ENCODE results near the gene PTPRU.

DNA sequence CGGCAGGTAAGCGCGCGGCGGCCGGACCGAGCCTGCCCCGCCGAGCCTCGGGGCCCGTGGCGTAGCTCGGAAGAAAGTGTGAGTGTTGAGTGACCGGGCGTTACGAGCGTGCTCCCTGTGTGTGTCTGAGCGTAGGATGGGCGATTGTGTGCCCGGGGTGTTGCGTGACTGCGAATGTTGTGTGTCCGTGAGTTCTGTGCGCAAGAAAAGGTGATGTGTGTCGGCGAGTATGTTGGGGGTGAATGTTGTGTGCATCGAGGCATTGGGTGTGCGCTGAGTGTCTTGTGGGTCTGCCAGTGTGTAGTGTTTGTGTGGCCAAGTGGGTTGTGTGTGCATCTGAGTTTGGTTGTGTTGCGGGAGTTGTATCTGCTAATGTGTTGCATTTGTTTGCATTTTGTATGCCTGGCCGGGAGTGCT is 398 bp downstream of the PTPRU start:
- TF ChIP-seq, protein P1, sequence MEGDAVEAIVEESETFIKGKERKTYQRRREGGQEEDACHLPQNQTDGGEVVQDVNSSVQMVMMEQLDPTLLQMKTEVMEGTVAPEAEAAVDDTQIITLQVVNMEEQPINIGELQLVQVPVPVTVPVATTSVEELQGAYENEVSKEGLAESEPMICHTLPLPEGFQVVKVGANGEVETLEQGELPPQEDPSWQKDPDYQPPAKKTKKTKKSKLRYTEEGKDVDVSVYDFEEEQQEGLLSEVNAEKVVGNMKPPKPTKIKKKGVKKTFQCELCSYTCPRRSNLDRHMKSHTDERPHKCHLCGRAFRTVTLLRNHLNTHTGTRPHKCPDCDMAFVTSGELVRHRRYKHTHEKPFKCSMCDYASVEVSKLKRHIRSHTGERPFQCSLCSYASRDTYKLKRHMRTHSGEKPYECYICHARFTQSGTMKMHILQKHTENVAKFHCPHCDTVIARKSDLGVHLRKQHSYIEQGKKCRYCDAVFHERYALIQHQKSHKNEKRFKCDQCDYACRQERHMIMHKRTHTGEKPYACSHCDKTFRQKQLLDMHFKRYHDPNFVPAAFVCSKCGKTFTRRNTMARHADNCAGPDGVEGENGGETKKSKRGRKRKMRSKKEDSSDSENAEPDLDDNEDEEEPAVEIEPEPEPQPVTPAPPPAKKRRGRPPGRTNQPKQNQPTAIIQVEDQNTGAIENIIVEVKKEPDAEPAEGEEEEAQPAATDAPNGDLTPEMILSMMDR (conservative IDR thresholded peaks at IDR 0.05) = no peak
- TF ChIP-seq EZH2 (IDR thresholded peaks at IDR 0.05; ENCODE audit: low read depth) = no peak

Data from PC-9 (cell line).